ENCODE results near the gene MRNIP.
"Not testable (repeated sequence)": the region's sequence is repeated elsewhere in the genome, so short reads cannot be mapped to it uniquely, and the experiment has no call there.

Gene MRNIP

GRCh38 chr5:179837076-179838011, 21.3 kb downstream of the MRNIP start:
- no peak for FAIRE-seq

- FAIRE-seq: peak; percentile 87
Observed at GRCh38 chr5:179836225-179837019, 22.2 kb downstream of the MRNIP start.

GRCh38 chr5:179834871-179835270, 23.7 kb downstream of the MRNIP start:
- FAIRE-seq: not testable (repeated sequence)

- FAIRE-seq: no peak
Observed at GRCh38 chr5:179834120-179834519, 24.5 kb downstream of the MRNIP start.

- no peak for FAIRE-seq
Observed at GRCh38 chr5:179833709-179834070, 24.9 kb downstream of the MRNIP start.

GRCh38 chr5:179833056-179833708, 25.4 kb downstream of the MRNIP start:
- no peak for FAIRE-seq

GRCh38 chr5:179832039-179832745, 26.4 kb downstream of the MRNIP start:
- no peak for FAIRE-seq

- no peak for FAIRE-seq
Observed at GRCh38 chr5:179830818-179831468, 27.7 kb downstream of the MRNIP start.

GRCh38 chr5:179829732-179830435, 28.7 kb downstream of the MRNIP start:
- no peak for FAIRE-seq

- FAIRE-seq: no peak
Observed at GRCh38 chr5:179828756-179829421, 29.7 kb downstream of the MRNIP start.

GRCh38 chr5:179827680-179828079, 30.9 kb downstream of the MRNIP start:
- FAIRE-seq: no peak

GRCh38 chr5:179825655-179826182, 32.9 kb downstream of the MRNIP start:
- no peak for FAIRE-seq

- no peak for FAIRE-seq
Observed at GRCh38 chr5:179824745-179825112, 33.9 kb downstream of the MRNIP start.

- FAIRE-seq: no peak
Observed at GRCh38 chr5:179823937-179824744, 34.5 kb downstream of the MRNIP start.

GRCh38 chr5:179822444-179822990, 36.1 kb downstream of the MRNIP start:
- FAIRE-seq: no peak

- no peak for FAIRE-seq
Observed at GRCh38 chr5:179822059-179822432, 36.6 kb downstream of the MRNIP start.

- peak; percentile 36 for FAIRE-seq
Observed at GRCh38 chr5:179821298-179822058, 37.1 kb downstream of the MRNIP start.

- no peak for FAIRE-seq
Observed at GRCh38 chr5:179820483-179821297, 37.9 kb downstream of the MRNIP start, which contains the start of gene SQSTM1. Gene SQSTM1, plus strand, starts transcription at chr5:179820905. Its CDS starts 32 bp downstream, at chr5:179820937.

Data from G401.6 (cell line).